GM18909 (cell line): ENCODE measurements around the gene HLA-DQA2.
"Not testable (repeated sequence)": the region's sequence is repeated elsewhere in the genome, so short reads cannot be mapped to it uniquely, and the experiment has no call there.

ENCODE experiments used
- ATAC-seq: cut with Tn5 transposase; IDR thresholded peaks from one replicate; pipeline ENCODE4 v1.9.1; 2021; ENCODE audit warnings: mild to moderate bottlenecking; ENCODE audit not compliant: unreplicated experiment, poor library complexity

HLA-DQA2 gene

DNA sequence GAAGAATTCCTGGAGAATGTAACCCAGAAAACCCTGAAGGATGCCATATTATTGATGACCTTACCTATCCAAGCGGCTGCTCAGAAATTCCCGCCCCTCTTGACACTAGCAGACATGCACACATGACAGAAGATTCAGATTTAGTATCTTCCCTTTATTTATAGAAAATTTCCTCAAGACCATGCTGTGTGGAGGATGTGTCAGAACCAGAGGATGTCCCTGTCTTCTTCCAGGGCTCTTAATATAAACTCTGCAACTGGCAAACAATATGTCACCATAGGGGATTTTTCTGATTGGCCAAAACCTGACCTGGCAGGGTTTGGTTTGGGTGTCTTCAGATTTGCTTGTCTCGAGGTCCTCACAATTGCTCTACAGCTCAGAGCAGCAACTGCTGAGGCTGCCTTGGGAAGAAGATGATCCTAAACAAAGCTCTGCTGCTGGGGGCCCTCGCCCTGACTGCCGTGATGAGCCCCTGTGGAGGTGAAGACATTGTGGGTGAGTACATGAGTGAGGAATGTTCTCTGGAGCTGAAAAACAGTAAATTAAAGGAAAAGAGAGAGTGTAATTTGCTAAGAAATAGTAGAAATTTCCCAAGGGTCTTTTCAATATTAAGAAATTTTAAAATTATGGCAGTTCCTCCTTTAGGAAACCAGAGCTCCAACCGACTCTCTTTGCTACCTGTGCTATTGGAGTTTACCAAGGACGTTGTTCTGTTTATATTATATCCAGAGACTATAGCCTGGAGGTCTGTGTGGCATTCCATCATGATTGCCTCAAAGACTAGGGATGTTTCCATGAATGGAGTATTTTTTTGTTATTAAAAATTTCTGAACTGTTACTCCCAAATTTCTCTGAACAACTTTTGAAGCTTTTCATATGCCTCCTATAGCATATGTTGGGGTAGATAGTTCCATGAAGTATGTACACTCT, at the start of gene HLA-DQA2:
TSS of gene HLA-DQA2 (plus strand) at position 361 of the 930 bp plus-strand sequence. CDS start at position 414, 53 bp downstream.
- ATAC-seq, result no peak

GRCh38 chr6:32692019-32692418, 49.2 kb upstream of the HLA-DQA2 start:
- no peak for ATAC-seq

- no peak for ATAC-seq
Measured at GRCh38 chr6:32697031-32697430, 44.2 kb upstream of the HLA-DQA2 start.

DNA sequence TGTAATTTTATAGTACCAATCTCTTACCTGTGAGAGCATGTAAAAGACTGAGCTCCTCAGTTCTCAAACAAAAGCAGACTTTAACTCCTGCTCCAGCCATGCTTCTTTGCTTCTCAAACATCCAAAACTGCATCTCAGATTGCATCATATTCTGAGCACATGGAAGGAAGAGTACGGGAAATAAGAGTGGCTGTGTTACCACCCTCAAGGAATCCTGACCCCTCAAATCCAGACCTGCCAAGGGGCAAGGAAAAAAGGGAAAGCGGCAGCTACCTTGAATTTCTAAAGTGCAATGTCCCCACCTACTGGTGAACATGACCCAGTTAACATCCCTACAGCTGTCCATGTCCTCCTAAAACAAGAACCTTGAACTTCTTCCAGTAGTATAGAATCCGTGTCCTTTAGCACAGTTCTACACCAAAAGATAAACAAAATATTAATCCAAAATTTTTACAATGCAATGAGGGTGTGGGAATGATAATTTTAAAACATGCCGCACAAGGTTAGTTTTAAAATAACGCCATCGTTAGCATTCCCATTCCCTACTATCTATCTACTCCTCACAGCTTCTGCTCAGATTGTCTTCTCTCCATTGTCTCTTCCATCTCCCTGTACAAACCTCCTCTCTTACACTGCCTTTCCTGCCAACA, 40.7 kb upstream of the HLA-DQA2 start:
- no peak for ATAC-seq

GRCh38 chr6:32703347-32703746, 37.8 kb upstream of the HLA-DQA2 start:
- ATAC-seq, result no peak

DNA sequence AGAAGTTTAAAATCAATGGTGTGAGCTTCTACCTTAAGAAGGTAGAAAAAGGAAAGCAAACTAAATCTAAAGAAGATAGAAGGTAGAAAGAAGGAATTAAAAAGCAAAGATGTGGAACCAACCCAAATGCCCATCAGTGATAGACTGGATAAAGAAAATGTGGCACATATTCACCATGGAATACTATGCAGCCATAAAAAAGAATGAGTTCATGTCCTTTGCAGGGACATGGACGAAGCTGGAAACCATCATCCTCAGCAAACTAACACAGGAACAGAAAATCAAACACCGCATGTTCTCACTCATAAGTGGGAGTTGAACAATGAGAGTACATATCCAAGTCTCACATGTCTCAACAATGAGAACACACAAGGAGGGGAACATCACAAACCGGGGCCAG, 36.0 kb upstream of the HLA-DQA2 start:
- not testable (repeated sequence) for ATAC-seq

- no peak for ATAC-seq
Measured at GRCh38 chr6:32709625-32710024, 31.6 kb upstream of the HLA-DQA2 start.

- ATAC-seq, result no peak
Measured at GRCh38 chr6:32713241-32713640, 27.9 kb upstream of the HLA-DQA2 start.

DNA sequence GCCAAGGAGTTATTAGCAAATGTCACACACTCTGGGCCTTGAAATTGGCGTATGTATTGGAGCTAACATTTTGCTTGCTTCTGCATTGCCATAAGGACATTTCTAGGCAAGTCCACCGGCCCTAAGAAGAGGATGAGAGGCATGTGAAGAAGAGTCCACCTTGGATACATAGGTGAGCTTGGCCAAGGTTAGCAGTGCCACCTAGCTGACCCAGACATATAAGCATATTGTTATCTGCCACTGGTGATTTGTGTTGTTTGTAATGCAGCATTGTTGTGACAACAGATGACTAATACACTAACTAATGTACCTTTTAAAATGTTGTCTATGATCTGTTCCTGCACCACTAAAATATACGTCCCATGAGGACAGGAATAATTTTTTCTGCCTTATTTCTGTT, 24.8 kb upstream of the HLA-DQA2 start:
- no peak for ATAC-seq

- ATAC-seq, result no peak
Measured at GRCh38 chr6:32718879-32719278, 22.3 kb upstream of the HLA-DQA2 start.

DNA sequence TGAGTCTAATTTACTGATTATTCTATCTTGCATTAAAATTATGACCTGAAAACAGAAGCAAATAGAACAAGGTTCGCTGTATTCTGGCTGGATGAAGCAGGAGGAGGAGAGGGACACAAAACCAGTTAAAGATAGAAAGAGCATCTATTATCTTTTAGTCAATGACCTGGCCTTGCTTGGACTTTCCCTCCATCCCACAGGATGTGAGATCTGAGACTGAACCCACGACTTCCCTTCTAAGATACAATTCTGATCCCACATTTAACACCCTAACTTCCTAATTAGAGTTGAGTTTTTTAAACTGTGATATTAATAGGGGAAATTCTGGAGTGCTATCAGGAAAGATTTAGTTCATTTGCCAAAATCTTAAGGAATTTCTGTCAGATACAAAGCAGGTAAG, 3.1 kb upstream of the HLA-DQA2 start:
- no peak for ATAC-seq

DNA sequence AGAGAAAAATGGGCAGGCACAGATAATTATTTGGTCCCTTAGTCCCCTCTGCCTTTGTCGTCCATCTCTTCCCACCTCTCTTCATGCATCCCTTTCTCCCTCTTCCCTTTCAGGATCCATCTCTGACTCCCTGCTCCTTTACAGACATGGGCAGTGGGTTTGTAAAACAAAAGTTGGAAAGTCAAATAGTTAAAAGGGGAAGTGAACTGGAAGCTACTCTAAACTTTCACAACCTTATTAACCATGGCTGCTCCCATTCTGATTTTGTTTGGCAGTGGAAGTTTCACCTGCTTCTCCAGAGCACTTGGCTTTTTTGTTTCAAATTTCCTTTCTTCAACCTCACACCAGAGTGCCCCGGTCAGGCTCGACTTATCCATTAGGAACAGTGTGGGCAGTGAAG, 1.2 kb downstream of the HLA-DQA2 start:
- no peak for ATAC-seq

- no peak for ATAC-seq
Measured at GRCh38 chr6:32744776-32745175, 3.6 kb downstream of the HLA-DQA2 start.

- not testable (repeated sequence) for ATAC-seq
Measured at GRCh38 chr6:32745649-32746048, 4.5 kb downstream of the HLA-DQA2 start.

GRCh38 chr6:32752580-32752979, 11.4 kb downstream of the HLA-DQA2 start:
- ATAC-seq, result no peak

- ATAC-seq, result no peak
Measured at GRCh38 chr6:32759669-32760068, 18.5 kb downstream of the HLA-DQA2 start.

DNA sequence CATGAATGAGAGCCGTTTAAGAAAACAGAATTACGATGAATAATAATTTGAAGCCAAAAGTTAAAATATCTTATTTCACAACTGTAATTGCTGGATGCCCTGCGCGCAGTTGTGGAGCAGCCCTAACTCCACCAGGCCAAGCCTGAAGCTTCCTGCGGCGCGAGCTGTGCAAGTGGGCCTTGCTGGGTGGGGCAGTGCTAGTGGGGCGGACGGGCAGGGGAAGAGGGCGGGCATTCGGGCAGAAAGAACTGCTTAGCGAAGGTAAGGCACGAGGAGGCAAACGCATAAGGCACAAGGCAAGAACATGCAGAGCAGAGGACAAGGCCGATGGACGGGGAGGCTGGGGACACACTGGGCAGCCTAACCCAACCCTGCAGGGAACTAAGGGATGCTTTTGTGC, 19.9 kb downstream of the HLA-DQA2 start:
- ATAC-seq, result no peak

- no peak for ATAC-seq
Measured at GRCh38 chr6:32761548-32761947, 20.4 kb downstream of the HLA-DQA2 start.

GRCh38 chr6:32763421-32763820, 22.2 kb downstream of the HLA-DQA2 start, which contains the start of gene HLA-DQB2:
Gene HLA-DQB2 (minus strand): TSS chr6:32763532. CDS start chr6:32763470, 62 bp downstream.
- ATAC-seq, result no peak

DNA sequence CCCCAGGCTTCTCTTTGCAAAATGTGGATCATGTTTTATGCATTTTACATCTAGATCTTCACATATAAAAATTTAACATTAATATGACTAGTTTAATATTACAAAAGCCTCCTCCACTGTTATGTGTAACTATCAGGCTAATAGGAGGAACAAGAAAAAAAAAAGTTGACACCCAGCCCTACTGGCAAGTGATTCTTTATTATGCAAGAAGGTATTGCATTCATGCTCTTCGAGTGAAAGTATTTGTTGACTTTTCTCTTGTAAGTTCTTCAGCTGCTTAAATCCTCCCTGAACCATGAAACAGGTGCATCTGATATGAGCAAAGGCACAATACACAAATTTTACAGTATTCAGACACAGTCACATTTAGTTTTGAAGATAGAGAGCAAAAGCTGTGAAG, 22.9 kb downstream of the HLA-DQA2 start:
- no peak for ATAC-seq

- ATAC-seq, result no peak
Measured at GRCh38 chr6:32772656-32773055, 31.5 kb downstream of the HLA-DQA2 start.
